NOMO-1 (cell line): Measurements from ENCODE around the gene NAV2.

Source experiments
- DNase-seq, 2 experiments: peaks; one replicate each; lab custom pipeline; 2025; ENCODE audit not compliant: unreplicated experiment in 2 of 2; lab: John Stamatoyannopoulos, UW

Gene NAV2

DNA sequence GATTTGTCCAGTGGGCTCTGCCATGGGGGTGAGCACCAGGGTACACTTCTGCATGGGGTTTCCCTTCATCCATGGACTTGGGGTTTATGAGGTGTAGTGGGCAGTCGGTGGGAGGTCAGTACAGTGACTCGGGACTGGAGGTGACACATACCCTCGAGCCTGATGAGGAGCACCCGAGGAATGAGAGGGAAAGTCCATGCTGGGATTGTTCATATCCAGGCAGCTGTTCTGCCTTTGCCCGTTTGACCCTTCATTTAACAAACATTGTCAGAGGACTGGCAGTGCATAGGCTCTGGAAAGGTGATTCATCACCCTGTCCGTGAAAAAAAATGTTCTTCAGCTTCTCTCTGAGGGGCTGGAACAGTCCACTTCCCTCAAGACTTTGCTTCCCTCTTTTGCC, 2.7 kb downstream of the NAV2 start:
- DNase-seq: no peak

DNA sequence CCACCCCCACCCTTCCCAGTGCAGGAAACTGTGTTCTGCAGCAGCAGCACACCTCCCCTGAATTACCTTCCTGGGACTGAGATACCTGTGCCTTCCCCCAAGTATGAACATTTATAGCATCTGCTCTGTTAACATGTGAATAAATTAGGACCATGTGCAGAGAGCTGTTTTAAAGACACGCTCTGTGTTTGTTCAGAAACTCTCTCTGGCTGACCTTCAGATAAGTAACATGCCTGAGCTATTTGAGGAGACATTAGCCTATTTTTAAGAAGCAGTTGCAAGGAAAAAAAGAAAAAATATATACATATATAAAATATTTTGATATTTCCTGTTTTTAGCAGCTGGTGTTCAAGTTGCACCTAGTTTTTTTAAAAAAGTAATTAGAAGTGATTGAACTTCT, 5.4 kb downstream of the NAV2 start:
- DNase-seq: no peak

DNA sequence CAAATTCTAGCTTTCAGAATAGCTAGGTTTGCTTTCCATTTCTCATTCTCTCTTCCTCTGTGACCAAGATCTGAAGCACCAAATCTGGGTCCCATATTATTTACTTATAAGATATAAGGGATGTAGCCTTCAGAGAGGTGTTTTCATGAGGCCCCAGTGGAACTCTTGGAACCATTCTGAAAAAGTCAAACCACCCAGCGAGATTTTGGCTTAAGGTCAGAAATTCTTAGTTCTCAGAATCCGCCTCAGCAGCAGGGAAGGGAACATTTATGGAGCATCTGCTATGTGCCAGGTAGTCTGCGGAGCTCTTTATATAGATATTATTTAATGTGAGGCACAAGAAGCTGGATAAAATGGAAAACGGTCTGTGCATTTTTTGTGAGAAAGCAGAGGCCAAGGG, 6.3 kb downstream of the NAV2 start:
- no peak for DNase-seq

DNA sequence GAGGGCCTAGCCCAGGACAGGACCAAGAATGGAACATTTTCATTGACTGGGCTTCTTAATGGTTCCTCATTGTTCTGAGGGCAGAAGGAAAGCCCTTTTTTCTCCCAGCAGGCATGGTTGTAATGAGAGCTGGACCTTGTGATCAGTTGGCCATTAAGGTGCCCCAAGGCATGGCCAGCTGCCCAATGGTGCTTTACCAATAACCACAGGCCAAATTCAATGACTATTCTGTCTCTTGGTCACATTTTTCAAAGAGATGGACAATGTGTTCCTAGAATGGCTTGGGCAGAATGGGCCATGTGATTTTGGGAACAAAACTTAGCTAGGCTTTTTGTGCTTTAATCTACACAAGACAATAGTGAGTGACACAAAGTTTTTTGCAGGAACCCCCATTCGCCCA, 7.3 kb downstream of the NAV2 start:
- no peak for DNase-seq

DNA sequence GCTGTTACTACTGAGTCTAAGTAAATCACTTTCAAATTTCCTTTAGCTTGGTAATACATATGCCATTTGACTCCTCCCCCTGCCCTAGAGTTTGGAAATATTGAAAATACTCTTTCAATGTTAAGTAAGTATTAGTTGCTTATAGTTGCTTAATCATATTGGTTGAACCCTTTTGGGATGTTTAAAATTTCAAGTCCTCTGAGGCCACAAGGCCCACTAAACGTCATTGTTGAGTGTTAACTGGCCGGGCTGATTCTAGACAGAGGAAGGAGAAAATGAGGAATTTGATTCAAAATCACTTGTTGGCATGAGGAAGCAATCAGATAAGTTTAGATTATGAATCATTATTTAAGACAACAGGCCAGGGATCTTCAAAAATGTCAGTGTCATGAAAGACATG, 8.5 kb downstream of the NAV2 start:
- no peak for DNase-seq

DNA sequence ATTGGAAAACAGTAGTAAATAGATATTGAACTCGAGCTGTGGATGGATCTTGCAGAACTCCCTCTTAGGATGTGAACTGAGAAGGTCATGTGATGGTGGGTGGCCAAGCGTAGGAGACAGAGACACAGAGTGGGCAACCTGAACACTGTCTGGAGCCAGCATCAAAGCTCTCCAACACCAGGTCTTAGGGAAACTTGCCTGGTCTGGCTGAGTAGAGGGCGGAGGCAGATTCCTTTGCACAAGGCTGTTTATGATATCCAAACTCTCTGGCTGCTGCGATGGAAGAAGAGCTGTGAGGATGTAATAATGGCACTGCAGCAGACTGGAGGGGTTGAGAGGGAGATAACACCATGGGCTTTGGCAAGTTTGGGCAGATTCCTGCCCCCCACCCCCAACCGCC, 10.1 kb downstream of the NAV2 start:
- DNase-seq: no peak

DNA sequence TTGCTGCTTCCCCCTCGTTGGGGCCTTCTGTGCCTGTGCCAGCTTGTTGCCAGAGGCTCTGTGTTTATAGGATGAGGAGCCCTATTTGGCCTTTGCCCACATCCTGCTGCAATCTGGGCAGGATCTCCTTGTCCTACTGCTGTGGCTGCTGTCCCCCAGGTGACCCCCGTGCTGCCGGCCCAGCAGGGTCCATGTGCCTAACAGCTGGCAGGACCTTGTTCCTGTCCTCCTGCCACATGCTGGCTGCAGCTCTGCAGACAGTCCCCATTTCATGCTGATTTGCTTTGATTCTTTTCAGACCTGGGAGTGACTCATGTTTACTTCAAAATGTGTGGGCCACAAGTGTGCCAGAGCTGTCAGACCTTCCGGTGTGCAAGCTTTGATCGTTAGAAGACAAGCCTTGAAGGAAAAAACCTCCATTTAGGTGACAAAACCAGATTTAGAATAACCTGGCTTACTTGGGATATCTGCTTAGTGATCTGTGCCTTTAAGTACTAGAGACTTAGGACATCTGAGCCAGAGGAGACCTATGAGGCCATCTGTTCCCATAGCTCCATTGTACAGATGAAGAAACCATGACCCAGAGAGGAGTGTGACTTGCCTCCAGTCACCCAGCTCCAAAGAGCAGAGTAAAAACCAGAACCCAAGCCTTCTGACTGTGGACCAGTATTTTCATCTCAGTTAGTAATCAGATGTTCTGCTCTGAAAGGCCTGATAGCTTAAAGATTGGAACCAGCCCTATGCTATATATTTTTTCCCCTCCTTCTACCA, 11.1 kb downstream of the NAV2 start:
- DNase-seq: no peak

DNA sequence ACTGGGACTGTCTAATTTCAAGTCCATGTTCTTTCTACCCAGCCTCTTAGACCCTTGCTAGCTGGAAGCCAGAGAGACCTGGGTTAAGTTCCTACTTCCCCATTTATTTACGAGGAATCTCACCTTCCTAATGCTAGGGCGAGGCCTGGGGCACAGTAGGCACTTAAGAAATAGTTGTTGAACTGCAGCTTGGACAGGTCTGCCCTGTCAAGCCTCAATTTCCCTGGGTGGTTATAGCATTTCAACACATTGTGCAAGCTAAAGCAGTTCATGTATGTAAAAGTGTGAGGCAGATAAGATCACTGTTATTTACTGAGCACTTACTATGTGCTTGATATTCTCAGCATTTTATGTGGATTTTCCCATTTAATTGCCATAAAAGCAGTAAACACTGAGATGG, 12.1 kb downstream of the NAV2 start:
- DNase-seq: no peak

DNA sequence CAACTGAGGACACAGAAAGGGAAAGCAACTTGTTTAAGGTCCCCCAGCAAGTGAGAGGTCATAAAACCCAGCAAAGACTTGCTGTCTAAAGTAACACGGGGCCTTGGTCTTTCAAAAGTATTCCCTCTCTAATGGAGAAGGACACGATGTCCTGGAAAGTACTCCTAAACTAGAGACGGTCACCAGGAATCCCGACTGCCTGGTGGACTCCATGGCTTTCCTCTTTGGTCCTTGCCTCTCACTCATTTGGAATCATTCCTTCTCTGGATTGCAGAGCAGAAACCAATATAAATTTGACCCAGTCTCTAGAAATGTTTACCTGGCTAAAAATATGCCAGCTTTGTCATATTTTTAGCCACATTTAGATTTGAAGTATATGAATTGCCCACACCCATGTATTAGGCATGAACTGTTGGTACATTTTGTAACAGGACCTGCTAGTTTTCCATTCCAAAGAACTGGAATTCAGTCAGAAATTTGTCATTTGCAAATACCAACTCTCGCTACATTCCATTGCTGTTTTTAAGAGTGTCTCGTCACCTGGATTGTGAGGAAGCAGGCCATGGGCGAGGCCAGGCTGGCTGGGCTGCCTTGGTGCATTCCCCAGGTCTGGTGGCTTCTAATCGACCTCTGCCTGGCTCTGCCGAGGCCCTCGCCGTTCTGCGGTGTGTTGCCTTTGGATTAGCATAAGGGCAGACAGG, 12.9 kb downstream of the NAV2 start:
- no peak for DNase-seq

DNA sequence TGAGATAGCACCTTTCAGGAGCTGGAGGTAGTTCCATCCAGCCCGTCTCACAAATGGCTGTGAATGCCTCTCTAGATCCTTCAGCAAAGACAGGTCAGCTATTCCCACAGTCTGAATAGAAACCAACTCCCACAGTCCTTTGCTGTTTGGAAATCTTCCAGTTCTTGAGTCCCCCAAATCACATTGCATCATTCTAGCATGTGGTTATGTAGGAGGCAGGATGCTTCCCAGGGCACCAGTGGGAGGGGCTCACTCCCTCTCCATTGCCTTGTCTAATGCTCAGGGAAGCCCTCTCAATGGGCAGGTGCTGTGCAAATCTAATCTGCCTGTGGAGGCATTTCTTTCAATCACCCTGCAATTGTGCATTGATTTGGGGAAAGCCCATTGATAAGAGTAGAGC, 14.6 kb downstream of the NAV2 start:
- no peak for DNase-seq

DNA sequence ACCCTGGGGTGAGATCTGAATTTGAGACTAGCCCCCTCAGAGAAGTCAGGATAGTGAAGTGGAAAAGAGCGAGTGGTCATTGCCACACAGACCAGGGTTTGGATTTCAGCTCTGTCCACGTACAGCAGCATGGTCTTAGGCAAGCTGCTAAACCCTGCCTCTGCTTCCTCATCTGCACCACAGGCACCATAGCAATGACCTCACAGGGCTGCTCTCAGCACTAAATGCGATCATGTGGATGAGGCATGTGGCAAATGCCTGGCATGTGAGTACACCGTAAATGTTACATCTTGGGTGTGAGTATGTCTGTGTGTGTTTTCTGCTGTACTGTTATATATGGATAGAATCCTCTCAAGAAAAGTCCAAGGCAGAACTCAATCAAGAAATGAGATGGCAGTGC, 15.8 kb downstream of the NAV2 start:
- DNase-seq: no peak

DNA sequence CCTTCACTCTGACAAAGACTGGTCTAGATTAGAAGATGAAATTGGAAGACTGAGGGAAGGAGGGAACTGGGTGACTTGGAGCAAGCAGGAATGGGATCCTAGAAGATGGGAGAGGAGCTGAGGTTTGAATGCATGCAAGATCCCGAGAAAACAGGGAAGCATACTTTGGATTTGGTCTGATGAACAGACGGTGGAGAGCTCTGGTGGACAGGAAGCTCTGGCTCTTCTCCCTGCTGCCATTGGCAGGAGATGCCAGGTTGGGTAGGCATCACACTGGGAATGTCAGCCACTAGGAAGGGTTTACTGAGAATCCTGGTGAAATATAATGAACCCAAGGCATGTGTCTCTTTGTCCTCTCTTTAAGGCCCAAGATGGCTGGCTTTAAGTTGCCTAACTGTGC, 16.5 kb downstream of the NAV2 start:
- DNase-seq: no peak

DNA sequence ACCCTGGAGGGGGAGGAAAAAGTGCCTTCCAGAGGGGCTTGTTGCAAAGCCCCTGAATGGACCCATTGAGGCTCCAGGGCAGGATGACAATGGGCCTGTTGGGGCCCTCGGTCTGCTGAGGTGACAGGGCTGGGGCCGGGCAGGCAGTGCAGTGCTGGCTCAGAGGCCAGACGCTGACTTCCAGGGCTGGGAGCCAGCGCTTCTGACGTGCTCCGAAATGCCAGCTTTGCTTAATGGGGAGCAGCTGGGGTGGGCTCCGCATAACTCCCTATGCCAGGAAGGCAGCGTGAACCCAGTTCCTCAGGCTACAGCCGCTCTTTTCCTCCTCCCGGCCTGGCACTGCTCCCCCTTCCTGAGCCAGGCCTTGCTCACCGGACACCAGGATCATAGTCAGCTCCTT, 17.7 kb downstream of the NAV2 start:
- no peak for DNase-seq

DNA sequence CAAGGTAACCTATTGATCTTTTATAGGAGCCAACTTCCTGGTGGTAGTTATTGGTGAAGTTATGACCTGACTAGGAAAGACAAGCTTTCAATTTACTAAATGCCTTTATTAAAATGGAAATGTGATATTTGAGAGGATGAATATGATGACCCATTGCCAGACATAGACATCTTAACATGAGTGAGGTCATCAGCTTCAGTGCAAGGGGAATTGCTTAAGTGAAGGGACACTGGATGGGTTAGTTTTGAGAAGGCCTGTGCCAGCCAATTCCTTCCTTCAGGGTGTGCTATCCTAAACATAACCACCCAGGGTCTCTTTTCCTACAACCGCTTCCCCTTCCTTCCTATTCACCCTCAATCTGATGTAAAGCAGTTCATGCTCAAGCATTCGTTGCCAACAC, 21.5 kb downstream of the NAV2 start:
- no peak for DNase-seq

DNA sequence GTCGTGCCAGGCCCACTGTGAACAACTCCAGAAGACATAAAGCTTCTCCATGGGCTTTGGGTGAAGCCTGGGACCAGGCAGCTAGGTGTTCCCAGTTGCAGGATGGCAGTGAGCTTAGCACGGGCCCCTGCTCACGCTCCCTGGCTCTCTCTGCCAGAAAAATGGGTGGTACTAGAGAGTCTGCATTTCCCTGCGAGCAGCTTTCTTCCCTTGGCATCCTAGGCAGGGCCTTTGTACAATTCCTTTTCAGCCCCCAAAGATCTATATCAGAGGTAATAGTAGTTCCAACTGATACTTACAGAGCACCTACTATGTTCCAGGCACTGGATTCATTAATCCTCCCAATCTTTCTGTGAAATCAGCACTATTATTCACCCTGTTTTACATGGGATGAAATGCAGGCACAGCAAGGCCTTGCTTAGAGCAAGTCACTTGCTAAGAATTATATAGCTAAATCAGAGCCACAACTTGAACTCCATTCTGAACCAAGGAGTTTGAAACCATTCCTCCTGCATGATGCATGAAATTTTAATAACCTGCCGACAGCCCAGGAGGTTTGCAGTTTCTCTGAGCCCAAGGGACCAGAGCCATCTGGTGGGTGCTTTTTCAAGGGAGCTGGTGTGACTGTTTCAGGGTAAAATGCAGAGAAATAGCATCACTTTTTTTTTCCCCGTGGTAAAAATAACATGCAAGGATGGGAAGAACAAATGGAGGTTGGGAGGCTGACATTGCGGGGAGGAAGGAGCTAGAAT, 22.7 kb downstream of the NAV2 start:
- no peak for DNase-seq

DNA sequence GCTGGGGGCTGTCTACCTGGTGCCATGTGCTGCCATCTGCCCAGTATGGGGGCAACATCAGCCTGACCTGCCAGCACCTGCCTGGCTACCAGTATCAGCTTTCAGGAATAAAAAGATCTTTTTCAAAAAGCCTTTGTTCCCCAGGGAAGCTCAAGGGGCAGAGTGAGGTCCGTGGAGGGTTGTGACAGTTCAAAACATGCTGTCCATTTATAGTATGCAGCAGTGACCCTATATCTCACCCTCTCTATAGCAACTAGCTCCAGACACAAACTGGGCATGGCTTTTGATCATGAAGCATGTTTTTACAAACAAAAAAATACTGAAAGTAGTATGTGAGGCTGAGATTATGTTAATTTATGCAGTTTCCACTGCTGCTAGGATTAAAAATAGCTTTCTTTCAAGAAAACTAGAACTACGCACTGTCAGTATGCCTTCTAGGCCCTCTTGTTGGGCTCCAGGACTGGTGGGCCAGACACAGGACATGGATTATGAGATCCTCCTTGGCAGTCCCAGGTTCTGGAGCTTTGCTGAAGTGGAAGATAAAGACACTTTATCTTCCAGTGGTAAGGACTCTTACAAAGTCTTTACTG, 23.4 kb downstream of the NAV2 start:
- DNase-seq: no peak

DNA sequence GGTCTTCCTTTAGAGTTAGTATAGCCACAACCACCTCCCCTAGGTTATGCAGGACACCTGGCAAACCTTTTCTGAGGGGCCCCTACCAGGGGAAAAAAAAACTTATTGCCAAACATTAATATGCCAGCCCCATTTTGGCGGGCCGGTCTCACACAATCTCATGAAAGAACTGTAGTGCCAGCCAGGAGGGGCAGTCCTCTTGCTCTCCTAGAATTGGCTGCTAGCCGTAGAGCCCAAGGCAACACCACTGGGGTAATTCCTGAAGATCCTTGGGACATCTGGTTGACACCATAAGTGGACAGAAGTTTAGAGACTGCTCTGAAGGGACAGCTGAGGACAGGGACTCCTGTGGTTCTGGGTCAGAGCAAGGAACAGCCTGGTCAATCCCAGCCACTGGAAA, 24.2 kb downstream of the NAV2 start:
- no peak for DNase-seq

DNA sequence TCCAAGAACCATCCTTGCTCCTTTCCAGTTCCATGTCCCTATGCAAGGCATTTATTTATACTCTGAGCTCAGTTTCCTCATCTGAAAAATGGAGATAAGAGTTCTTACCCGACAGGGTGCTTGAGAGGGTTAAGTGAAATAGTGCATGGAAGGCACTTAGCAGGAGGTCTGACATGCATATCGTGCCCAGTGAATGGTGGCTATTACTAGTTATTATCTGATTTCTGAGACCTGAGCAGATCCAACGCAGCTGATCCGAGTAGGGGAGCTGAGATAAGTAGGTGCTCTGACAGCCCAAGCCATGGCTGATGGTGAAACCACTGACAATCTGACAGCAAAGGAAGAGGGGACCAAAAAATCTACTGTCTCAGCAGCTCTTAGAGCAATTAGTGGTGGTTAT, 24.9 kb downstream of the NAV2 start:
- no peak for DNase-seq

DNA sequence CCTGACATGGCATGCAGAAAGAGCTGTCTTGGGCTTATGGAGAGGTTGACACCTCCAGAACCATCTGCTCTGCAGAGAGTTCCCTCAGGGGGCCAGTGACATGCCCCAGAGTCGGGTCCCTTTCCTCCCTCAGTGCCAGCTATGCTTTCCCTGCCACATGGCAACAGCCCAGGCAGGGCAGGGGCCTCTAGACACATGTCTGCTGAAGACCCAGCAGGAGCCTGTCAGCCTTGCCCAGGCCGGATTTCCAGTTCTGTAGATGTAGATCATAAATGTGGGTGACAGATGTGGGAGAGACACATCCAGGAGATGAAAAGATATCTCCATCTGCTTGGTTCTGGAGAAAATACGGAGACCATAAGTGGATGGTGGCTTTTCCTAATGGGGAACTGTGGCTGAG, 25.5 kb downstream of the NAV2 start:
- DNase-seq: no peak

DNA sequence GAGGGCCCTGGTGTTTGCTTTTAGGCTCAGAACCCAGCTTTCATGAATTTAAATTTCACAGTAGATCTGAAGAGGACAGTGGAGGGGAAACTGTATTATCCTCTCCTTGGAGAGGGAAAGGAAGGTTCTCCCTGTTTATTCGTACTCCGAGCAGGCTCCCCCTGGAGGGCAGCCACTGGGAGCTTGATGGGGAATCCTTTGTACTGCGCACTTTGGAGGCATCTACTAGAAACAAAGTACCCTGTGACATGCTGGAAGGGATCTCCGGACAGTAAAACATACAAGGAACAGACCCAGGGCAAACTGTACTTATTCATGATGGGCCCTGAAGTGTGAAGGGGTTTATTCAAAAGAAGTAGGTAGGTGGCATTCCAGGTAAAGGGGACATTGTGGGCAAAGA, 27.2 kb downstream of the NAV2 start:
- DNase-seq: no peak

DNA sequence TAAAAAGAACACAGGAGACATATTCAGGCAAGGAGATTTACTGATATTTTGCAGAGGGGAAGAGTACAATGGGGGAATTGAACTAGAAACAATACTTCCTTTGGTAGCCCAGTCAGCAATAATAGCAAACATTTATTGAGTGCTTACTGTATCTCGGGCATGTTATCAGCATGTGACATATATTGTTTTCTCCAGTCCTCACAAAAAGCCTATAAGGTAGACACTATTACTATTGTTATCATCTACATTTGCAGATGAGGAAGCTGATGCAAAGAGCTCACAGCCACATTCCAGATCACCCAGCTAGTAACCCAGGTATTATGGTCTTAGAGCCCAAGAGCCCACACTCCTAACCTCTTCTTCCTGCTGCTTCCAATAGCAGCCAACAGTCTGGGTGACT, 27.9 kb downstream of the NAV2 start:
- DNase-seq: no peak
